Right ventricle myocardium superior (tissue), 1 donor: ENCODE measurements around the gene GPC6. TPM values are rescaled to one million over a fixed set of nuclear protein-coding genes. Genes with fewer than 3 reads are reported as not detected.
"Not testable (repeated sequence)": the region's sequence is repeated elsewhere in the genome, so short reads cannot be mapped to it uniquely, and the experiment has no call there.

Experiments used
- ATAC-seq: fragments of 200-7000 bp; cut with Tn5 transposase; one replicate; pipeline ENCODE4 v1.9.1; 2020; ENCODE audit warnings: mild to moderate bottlenecking; ENCODE audit not compliant: poor library complexity
- DNase-seq: peaks from one replicate; pipeline ENCODE4 v3.0.0-alpha.2; 2020
- intact Hi-C: fragments of 100-400 bp; cut with DNase I; formaldehyde crosslinking; loops from one replicate; pipeline ENCODE4 v1.11.2; 2022
- total RNA-seq: library from RNA; stranded (reverse); fragmentation: NEBNext Ultra II Directional; extraction: Animal tissue kit (Norgen Biotek cat#: 25700); gene quantifications from one replicate; pipeline ENCODE4 v1.2.1, GENCODE V29; 2021
- donor health status: DM: no; HTN: yes; CAD: no; lungs with severe emphysema.

The GPC6 gene
- total RNA-seq, 1 donor from 2014 or later = 3.3 TPM

DNA sequence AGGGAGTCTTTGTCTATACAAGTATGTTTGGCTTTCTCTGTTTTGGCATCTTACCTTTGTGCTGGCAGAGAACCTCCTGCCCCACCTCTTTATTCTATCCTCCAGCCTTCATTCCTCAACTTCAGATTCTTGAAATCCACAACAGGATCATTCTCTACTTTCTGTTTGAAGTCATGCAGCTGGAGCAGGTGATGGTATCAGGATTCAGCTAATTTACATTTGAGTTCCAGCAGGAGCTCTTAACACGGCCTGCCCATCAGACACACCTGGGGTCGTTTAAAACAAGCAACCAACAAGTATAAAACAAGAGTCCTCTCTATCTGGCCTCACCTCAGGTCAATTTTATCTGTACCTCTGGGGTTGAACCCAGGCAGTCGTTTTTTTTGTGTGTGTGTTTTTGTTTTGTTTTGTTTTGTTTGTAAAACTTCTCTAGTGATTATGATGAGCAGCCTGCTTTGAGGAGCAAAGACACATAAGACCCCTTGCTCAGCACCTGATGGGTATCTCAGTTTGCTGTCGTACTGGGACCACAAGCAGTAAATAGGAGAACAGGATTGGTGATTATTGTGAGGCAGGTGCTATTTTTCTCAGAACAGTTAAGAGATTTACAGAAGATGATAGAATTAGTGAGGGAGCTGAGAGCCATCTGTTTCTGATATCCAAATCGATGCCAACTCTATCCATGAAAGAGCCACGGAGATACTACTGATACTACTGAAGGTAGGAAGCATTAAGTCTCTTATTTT is 78.4 kb downstream of the GPC6 start:
- intact Hi-C loops = no loop called here
- no peak for DNase-seq
- no peak for ATAC-seq

- intact Hi-C loops = no loop called here
- no peak for DNase-seq
- no peak for ATAC-seq
Measured at GRCh38 chr13:93305886-93306285, 79.3 kb downstream of the GPC6 start.

GRCh38 chr13:93307136-93307535 is 80.5 kb downstream of the GPC6 start:
- ATAC-seq = no peak
- intact Hi-C loops = no loop called here
- no peak for DNase-seq

DNA sequence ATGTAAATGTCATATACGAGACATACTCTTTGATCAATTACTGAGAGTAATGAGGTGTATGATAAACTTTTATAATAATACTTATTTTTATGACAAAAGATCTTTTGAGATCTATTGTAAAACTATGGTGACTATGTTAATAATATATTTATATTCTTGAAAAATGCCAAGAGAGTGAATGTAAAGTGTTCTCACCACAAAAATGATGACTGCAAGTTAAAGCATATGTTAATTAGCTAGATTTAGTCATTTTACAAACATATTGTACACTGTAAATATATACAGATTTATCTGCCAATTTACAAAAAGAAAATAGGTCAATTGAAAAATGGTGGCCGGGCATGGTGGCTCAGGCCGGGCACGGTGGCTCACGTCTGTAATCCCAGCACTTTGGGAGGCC is 81.0 kb downstream of the GPC6 start:
- ATAC-seq = no peak

GRCh38 chr13:93309886-93310523 is 83.4 kb downstream of the GPC6 start:
- ATAC-seq (no peak), DNase-seq (no peak)
- intact Hi-C loops = no loop called here

More for the DNA sequence above, 81.0 kb downstream of the GPC6 start:
- no peak for DNase-seq
- intact Hi-C loops = no loop called here

DNA sequence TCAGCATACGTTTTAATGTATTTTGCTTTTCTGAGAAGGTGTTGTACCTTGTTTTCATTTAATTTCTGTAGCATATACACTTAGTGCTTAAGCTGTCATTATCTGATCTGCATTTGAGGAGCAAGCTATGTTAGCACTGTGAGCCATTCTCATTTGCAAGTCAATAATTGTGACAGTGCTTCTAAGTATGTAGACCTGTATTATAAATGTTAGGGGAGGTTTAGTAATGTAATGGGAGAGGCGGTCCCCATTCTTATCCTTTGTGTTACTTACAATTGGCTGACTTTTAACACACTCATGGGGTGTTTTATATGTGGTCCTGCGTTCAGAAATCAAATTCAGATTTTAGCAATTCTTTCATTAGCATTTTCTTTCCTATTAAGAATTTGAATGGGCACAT is 90.2 kb downstream of the GPC6 start:
- ATAC-seq = no peak
- intact Hi-C loops = no loop called here
- no peak for DNase-seq

DNA sequence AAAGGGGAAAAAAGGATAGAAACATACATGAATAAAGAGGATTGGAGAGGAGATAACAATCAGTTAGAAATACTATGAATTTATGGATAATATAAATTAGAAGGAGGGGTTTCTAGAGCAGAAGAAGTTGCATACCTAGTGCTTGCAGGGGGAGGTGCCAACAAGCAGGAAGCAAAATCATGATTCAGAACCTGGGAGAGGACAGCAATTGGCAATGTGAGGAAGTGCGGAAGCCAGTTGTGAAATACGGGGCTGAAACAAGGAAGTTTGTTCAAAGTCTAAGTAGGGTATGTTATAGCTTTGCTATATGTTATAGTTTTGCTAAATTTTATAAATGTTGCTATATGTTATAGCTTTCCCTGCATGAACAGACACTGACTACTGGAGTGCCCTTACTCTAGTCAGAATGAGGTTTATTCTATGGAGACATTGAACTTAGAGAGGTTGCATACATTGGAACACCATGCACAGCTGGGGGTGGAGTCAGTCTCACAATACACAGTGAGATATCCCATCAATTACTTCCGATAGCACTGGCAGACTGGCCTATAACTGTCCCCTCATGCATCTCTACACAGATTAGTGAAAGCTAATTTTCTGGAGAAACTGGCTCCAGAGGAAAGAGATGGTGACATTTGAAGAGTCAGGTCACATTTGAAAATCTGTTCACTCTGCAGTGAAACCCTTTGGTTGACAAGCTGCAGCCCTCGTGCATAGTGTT is 92.1 kb downstream of the GPC6 start:
- intact Hi-C loops = no loop called here
- ATAC-seq = no peak
- no peak for DNase-seq

DNA sequence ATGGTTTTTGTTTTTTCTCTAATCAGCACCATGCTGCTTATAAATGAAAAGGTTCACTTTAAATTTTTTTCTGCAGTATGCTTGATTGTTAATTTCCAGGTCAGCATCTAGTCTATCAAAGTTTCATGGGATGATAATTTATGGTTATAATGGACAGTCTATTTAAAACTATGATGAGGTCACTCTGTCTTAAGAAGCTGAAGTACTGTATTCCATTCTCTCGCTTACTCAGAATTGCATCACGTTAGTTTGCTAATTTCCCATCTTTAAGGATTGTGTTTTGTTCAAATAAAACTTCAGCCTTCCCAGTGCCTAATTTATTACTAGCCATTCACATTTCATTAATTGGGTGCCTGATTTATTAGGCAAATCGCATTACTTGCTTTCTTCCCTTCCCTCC is 94.3 kb downstream of the GPC6 start:
- no peak for ATAC-seq
- DNase-seq = no peak
- intact Hi-C loops = no loop called here

- DNase-seq, ATAC-seq, intact Hi-C loops: not testable (repeated sequence)
Measured at GRCh38 chr13:93323880-93324279, 97.3 kb downstream of the GPC6 start.

DNA sequence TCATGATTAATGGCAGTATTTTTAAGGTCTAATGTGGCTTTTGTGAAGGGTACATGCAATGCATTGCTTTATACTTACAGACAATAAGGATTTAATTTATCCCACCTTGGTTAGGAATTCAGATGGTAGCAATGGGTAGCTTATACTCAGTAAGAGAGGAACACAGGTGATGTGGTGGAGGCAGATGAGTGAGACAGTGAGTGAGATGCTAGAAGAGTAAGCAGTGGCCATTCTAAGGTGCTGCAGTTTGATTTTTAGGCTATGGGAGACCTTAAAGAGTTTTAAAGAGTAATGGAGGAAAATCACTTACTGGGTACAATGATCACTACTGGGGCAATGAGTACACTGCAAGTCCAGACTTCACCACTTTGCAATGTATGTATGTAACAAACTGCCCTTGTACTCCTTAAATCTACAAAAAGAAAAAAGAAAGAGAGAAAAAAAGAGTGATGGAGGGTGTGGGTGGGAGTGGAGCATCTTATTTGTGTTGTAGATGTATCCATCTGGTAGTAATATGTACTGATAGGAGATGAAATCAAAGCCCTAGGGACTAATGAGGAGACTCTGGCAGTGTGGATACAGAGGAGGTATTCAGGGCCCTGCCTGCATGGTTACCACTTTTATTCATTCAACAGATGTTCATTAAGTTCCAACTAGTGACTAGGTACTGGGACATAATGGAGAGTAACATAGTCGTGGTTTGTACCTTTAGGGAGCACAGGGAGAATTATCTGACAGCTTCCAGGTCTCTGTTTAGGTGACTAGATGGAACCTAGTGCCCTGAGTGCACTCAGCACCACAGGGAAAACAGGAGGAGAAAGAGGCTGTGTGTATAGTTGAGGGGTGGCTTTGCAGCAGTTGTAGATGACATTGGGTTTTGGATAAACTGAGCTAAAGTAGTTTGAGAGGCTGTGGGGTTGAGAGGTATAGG is 99.0 kb downstream of the GPC6 start:
- intact Hi-C loops = no loop called here
- no peak for ATAC-seq

GRCh38 chr13:93326234-93326811 is 99.7 kb downstream of the GPC6 start:
- no peak for DNase-seq
- no peak for ATAC-seq
- intact Hi-C loops = no loop called here

More for the DNA sequence above, 99.0 kb downstream of the GPC6 start:
- DNase-seq = no peak

GRCh38 chr13:93328943-93329342 is 102.3 kb downstream of the GPC6 start:
- intact Hi-C loops = no loop called here
- ATAC-seq (no peak), DNase-seq (no peak)

DNA sequence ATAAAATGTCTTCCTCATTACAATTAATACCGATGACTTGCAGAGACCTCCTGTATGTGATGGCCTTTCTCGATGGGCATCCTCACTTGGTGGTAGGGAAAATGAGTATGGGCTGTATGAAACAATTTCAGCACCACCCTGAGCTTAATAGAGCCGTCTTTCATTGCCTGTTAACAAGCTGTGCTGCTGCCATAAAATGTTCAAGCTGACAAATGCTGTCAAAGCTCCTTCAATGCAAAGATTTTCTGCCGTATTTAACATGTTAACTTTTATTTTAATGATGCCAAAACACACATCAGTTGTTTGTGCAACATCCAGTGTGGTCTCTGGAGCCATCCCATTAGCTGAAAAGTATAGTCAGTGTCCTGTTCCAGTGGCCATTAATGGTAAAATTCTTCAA is 110.1 kb downstream of the GPC6 start:
- intact Hi-C loops = no loop called here
- DNase-seq = no peak
- no peak for ATAC-seq

GRCh38 chr13:93338030-93338429 is 111.4 kb downstream of the GPC6 start:
- DNase-seq = no peak
- intact Hi-C loops = no loop called here
- no peak for ATAC-seq

- DNase-seq (no peak), ATAC-seq (no peak)
- intact Hi-C loops = no loop called here
Measured at GRCh38 chr13:93338906-93339305, 112.3 kb downstream of the GPC6 start.

DNA sequence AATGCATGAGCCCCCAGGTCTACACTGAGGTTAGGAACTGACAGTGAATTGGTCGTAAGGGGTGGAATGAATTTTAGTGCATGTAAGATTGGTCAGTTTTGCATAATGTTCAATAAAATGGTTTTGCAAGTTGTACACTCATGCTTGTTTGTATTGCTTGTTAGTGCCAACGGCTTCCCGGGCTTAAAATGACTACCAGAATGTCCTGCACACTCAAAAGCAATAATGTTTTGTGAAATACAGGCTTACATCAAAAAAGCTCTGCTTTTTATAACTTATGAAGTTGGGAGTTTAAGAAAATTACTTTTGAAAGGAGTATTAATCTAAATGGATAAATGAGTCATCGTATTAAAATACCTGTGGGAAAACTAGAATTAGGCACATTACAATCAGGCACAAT is 112.9 kb downstream of the GPC6 start:
- no peak for DNase-seq
- ATAC-seq = no peak
- intact Hi-C loops = no loop called here

DNA sequence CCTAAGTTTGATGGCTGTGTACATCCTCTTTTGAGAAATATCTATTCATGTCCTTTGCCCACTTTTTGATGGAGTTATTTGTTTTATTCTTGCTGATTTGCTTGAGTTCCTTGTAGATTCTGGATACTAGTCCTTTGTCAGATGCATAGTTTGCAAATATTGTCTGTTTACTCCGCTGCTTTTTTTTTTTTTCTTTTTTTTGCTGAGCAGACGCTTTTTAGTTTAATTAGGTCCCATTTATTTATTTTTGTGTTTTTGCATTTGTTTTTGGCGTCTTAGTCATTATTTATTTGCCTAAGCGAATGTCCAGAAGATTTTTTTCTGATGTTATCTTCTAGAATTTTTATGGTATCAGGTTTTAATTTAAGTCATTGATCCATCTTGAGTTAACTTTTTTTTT is 114.9 kb downstream of the GPC6 start:
- no peak for DNase-seq
- no peak for ATAC-seq
- intact Hi-C loops = no loop called here

- intact Hi-C loops = no loop called here
- ATAC-seq (no peak), DNase-seq (no peak)
Measured at GRCh38 chr13:93343097-93343496, 116.5 kb downstream of the GPC6 start.
